Sigmoid colon (tissue), 7 donors: ENCODE measurements around the gene JUND. TPM values are rescaled to one million over a fixed set of nuclear protein-coding genes. Genes with fewer than 3 reads are reported as not detected.

Source experiments
- DNase-seq: peaks from one replicate; pipeline ENCODE4 v3.0.0-alpha.2; 2019
- H3K27ac ChIP-seq, 4 donors: fragments of 200-600 bp; sonication (generic); one replicate each; pipeline ENCODE4 v1.5.1; 2016 to 2019; ENCODE audit warnings: mild to moderate bottlenecking in 1 of 4
- H3K27me3 ChIP-seq, 3 donors: fragments of 200-600 bp; sonication (generic); one replicate each; pipeline ENCODE4 v1.5.1; 2019; ENCODE audit warnings: mild to moderate bottlenecking in 1 of 3
- H3K36me3 ChIP-seq, 4 donors: fragments of 200-600 bp; sonication (generic); one replicate each; pipeline ENCODE4 v1.5.1; 2016 to 2019
- H3K4me1 ChIP-seq, 4 donors: fragments of 200-600 bp; sonication (generic); one replicate each; pipeline ENCODE4 v1.5.1; 2017 to 2019
- H3K4me3 ChIP-seq, 4 donors: fragments of 200-600 bp; sonication (generic); one replicate each; pipeline ENCODE4 v1.5.1; 2017 to 2019; ENCODE audit warnings: mild to moderate bottlenecking in 2 of 4, moderate library complexity in 1 of 4
- H3K9me3 ChIP-seq, 4 donors: fragments of 200-600 bp in 3 of 4; sonication (generic) in 3 of 4; one replicate each; pipeline versions ENCODE4 v1.5.1 to v1.6.1; 2013 to 2019
- EP300 ChIP-seq, 4 donors: sonication (generic); formaldehyde crosslinking; IDR thresholded peaks; one replicate each; pipeline ENCODE4 v1.6.1; 2017; ENCODE audit warnings: antibody characterized with exemption in 4 of 4
- POLR2A ChIP-seq, 2 donors: fragments of 450-650 bp; IDR thresholded peaks; one replicate each; pipeline ENCODE4 v1.6.1; 2016; ENCODE audit warnings: antibody characterized with exemption in 2 of 2, mild to moderate bottlenecking in 2 of 2, moderate library complexity in 2 of 2
- POLR2AphosphoS5 ChIP-seq, 4 donors: sonication (generic); formaldehyde crosslinking; IDR thresholded peaks; one replicate each; pipeline ENCODE4 v1.6.1; 2017; ENCODE audit warnings: antibody characterized with exemption in 4 of 4
- WGBS, 2 donors: extraction: QIAGEN DNeasy Blood & Tissue Kit; methylation state at CpG; one replicate each; pipeline ENCODE4 v1.1.7; 2013; 5-methylcytosine and 5-hydroxymethylcytosine counted together
- intact Hi-C: fragments of 100-400 bp; cut with DNase I; formaldehyde crosslinking; loops from one replicate; pipeline ENCODE4 v1.15.1; 2023
- polyA plus RNA-seq, 3 donors: library from polyadenylated mRNA; stranded (reverse); fragments of 200-250 nt; gene quantifications; one replicate each; pipeline ENCODE4 v1.2.3, GENCODE V29; 2013
- total RNA-seq, 4 donors: library from RNA; depleted of rRNA; stranded (reverse); fragments of >200 nt; gene quantifications; one replicate each; pipeline ENCODE4 v1.1.0, GENCODE V29; 2016
- TF ChIP-seq, protein P1 (sequence below), 4 experiments: fragments of 450-650 bp in 3 of 4; fragments of 200-600 bp in 1 of 4; IDR thresholded peaks; one replicate each; pipeline ENCODE4 v1.5.1; 2016 to 2019; ENCODE audit warnings: antibody characterized with exemption in 4 of 4, mild to moderate bottlenecking in 3 of 4, moderate library complexity in 2 of 4
- donor health status: healthy with polysubstance abuse.
- donor health status: Bipolar disorder and iron deficiency.
- donor health status: healthy.

Gene JUND
- total and polyA plus RNA-seq, 7 donors, result 163 to 369 (median 180) TPM

GRCh38 chr19:18274781-18275356, 6.6 kb downstream of the JUND start:
- peak; percentile 72 to 87 (median 82) for TF ChIP-seq POLR2AphosphoS5 (IDR thresholded peaks at IDR 0.05)
- peak in 2 of 4 donors; percentile 59 to 77 for TF ChIP-seq EP300 (IDR thresholded peaks at IDR 0.05)
- TF ChIP-seq, protein P1, sequence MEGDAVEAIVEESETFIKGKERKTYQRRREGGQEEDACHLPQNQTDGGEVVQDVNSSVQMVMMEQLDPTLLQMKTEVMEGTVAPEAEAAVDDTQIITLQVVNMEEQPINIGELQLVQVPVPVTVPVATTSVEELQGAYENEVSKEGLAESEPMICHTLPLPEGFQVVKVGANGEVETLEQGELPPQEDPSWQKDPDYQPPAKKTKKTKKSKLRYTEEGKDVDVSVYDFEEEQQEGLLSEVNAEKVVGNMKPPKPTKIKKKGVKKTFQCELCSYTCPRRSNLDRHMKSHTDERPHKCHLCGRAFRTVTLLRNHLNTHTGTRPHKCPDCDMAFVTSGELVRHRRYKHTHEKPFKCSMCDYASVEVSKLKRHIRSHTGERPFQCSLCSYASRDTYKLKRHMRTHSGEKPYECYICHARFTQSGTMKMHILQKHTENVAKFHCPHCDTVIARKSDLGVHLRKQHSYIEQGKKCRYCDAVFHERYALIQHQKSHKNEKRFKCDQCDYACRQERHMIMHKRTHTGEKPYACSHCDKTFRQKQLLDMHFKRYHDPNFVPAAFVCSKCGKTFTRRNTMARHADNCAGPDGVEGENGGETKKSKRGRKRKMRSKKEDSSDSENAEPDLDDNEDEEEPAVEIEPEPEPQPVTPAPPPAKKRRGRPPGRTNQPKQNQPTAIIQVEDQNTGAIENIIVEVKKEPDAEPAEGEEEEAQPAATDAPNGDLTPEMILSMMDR (IDR thresholded peaks at IDR 0.05), result peak in 2 of 4 experiments; percentile 20 to 22
- no peak for TF ChIP-seq POLR2A (IDR thresholded peaks at IDR 0.05)
- Histone ChIP-seq H3K27me3 (no peaks in the 10 kb centered on the region), H3K4me3 (peak overlapping the region in 2 of 4 donors; percentile 2 to 8), H3K27ac (peak overlapping the region; percentile 75 to 100 (median 98)), H3K4me1 (peaks cover 0 to 66% (median 60%) of the 10 kb centered on the region in 4 donors), H3K36me3 (peaks cover 0 to 12% (median 10%) of the 10 kb centered on the region in 4 donors), H3K9me3 (no peaks in the 10 kb centered on the region)
- intact Hi-C loops, result loop anchor here (5.0 kb wide), 1 partner anchor 67 kb away; the partner anchor contains the start of gene PGPEP1
- WGBS, 2 donors, result 8 to 52% methylated on average over 13 of the region's 13 CpGs
- DNase-seq, result peak; percentile 96

DNA sequence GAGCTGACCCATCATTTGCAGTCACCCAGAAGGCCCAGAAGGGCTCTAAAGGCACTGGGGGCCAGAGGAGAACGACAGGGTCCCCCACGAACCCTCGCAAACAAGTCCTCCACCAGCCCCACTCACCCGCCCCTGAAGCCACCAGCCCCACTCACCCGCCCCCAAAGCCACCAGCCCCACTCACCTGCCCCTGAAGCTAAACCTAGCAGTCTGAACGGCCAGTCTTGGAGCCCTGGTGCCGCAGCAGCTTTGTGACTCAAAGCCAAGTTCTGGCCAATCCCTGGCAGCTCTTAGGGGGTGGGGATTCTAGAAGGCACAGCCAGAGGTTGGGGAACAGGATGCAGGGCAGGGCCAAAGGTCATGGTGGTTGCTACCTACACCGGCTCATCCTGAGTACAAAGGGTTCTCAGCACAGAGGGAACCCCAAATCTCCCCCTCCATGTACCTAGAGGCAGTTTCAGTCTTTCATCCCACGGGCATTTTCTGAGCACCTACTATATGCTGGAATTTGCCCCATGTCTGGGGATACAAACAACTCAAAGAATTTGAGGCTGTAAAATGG, 7.1 kb downstream of the JUND start, which contains the start of gene IQCN:
Gene IQCN, minus strand, starts transcription at position 234 of the 562 bp plus-strand sequence. CDS start 4,974 bp downstream, outside the sequence.
- peak within 1 kb of the TSS; percentile 75 to 100 (median 98) for H3K27ac ChIP-seq
- H3K36me3 ChIP-seq, result peaks cover 0 to 13% (median 10%) of the 10 kb centered on the region in 4 donors
- H3K4me1 ChIP-seq, result peaks cover 0 to 66% (median 60%) of the 10 kb centered on the region in 4 donors

DNA sequence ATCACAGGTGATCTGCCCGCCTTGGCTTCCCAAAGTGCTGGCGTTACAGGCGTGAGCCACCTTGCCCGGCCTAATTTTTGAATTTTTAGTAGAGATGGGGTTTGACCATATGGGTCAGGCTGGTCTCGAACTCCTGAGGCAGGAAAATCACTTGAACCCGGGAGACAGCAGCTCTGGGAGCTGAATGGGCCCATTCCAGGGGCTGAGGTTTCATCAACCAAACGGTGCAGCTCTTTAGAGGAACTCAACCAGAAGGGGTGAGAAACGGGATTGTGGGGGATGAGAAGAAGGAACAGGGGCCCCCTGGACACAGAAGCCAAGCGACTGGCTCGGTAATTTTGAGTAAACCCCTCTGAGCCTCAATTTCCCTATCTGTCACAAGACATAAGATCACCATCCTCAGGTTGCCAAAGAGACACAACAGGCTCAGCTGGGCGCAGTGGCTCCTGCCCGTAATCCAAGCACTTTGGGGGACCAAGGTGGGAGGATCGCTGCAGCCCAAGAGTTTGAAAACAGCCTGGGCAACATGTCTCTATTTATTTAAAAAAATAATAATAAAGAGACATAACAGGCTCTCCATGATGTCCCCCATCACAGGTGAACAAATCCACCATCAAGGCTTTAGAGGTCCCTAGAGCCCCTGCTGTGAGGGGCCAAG, 7.7 kb downstream of the JUND start:
- Histone ChIP-seq H3K4me1 (peaks cover 0 to 61% (median 54%) of the 10 kb centered on the region in 4 donors), H3K27ac (peak overlapping the region; percentile 75 to 100 (median 98)), H3K27me3 (no peaks in the 10 kb centered on the region), H3K4me3 (no peak overlapping the region), H3K9me3 (no peaks in the 10 kb centered on the region), H3K36me3 (peaks cover 0 to 15% (median 6%) of the 10 kb centered on the region in 4 donors)
- no peak for DNase-seq
- intact Hi-C loops, result no loop called here
- WGBS, 2 donors, result 91 to 95% methylated on average over 13 of the region's 13 CpGs
- TF ChIP-seq POLR2A (IDR thresholded peaks at IDR 0.05) (no peak), EP300 (IDR thresholded peaks at IDR 0.05) (no peak), POLR2AphosphoS5 (IDR thresholded peaks at IDR 0.05) (no peak)
- TF ChIP-seq, protein P1 (IDR thresholded peaks at IDR 0.05), result no peak

More for the DNA sequence above, 7.1 kb downstream of the JUND start, which contains the start of gene IQCN:
- Histone ChIP-seq H3K4me3 (peak within 1 kb of the TSS in 2 of 4 donors; percentile 2 to 8), H3K9me3 (no peaks in the 10 kb centered on the region), H3K27me3 (no peaks in the 10 kb centered on the region)
- intact Hi-C loops, result no loop called here
- peak; percentile 80 for DNase-seq
- TF ChIP-seq POLR2A (IDR thresholded peaks at IDR 0.05), result no peak
- no peak for TF ChIP-seq EP300 (IDR thresholded peaks at IDR 0.05)
- no peak for TF ChIP-seq POLR2AphosphoS5 (IDR thresholded peaks at IDR 0.05)
- TF ChIP-seq, protein P1 (IDR thresholded peaks at IDR 0.05), result no peak
- 61 to 69% methylated on average over 9 of the region's 9 CpGs for WGBS, 2 donors

DNA sequence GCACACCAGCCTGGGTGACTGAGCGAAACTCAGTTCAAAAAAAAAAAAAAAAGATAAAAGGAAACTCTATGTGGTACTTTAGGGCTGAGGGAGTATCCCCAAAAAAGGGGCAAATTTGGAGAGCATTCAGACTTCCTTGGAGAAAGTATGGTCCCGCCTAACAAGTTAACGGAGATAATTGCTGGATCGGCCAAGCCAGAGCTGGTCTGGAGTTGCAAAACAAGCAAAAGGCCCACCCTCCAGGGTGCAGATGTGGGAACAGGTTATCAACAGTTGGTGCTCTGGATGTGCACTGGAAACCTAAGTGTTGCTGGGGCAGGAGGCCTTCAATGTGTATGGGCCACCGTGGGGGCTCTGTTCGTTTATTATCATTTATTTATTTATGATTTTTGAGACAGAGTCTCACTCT, 10.0 kb downstream of the JUND start:
- DNase-seq, result no peak
- H3K27me3 ChIP-seq, result no peaks in the 10 kb centered on the region
- intact Hi-C loops, result no loop called here
- 72 to 75% methylated on average over 6 of the region's 6 CpGs for WGBS, 2 donors
- no peaks in the 10 kb centered on the region for H3K9me3 ChIP-seq
- peaks cover 0 to 38% (median 32%) of the 10 kb centered on the region in 4 donors for H3K4me1 ChIP-seq
- H3K36me3 ChIP-seq, result peaks cover 7 to 30% (median 13%) of the 10 kb centered on the region in 4 donors
- TF ChIP-seq POLR2AphosphoS5 (IDR thresholded peaks at IDR 0.05) (peak in 1 of 4 donors; percentile 9), POLR2A (IDR thresholded peaks at IDR 0.05) (no peak)
- H3K4me3 ChIP-seq, result no peak overlapping the region
- peak overlapping the region in 3 of 4 donors; percentile 5 to 11 (median 5) for H3K27ac ChIP-seq

DNA sequence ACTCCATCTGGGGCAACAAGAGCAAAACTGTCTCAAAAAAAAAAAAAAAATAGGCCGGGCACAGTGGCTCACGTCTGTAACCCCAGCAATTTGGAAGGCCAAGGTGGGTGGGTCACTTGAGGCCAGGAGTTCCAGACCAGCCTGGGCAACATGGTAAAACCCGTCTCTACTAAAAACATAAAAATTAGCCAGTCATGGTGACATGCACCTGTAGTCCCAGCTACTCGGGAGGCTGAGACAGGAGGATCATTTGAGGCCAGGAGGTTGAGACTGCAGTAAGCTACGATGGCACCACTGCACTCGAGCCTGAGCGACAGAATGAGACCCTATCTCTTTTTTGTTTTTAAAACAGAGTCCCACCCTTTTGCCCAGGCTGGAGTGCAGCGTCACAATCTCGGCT, 11.1 kb downstream of the JUND start:
- no peak overlapping the region for H3K4me3 ChIP-seq
- peaks cover 0 to 28% (median 21%) of the 10 kb centered on the region in 4 donors for H3K4me1 ChIP-seq
- no peak for DNase-seq
- no peaks in the 10 kb centered on the region for H3K27me3 ChIP-seq
- TF ChIP-seq, protein P1 (IDR thresholded peaks at IDR 0.05), result no peak
- TF ChIP-seq EP300 (IDR thresholded peaks at IDR 0.05), result no peak
- no peak for TF ChIP-seq POLR2AphosphoS5 (IDR thresholded peaks at IDR 0.05)
- TF ChIP-seq POLR2A (IDR thresholded peaks at IDR 0.05), result no peak
- no peaks in the 10 kb centered on the region for H3K9me3 ChIP-seq
- intact Hi-C loops, result no loop called here
- peaks cover 14 to 41% (median 20%) of the 10 kb centered on the region in 4 donors for H3K36me3 ChIP-seq
- WGBS, 2 donors, result 88 to 94% methylated on average over 9 of the region's 9 CpGs
- no peak overlapping the region for H3K27ac ChIP-seq
